ENCODE results near the gene FOXE1.

The FOXE1 gene

DNA sequence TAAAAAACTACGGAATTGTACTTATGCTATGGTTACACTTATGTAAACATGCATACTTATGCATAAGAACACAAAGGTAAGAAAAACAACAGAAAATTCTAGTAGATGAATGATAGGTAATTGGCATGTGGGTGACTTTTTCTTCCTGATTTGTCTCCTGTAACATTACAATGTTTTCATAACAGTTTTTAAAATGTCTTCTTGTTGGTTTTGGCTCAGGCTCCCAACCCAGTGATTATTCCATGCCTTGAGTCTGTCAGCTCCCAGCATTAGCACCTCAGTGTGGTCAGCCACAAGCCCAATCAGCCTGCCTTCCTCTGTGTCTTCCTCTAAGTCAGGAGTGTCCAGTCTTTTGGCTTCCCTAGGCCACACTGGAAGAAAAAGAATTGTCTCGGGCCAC, 7.9 kb upstream of the FOXE1 start (continued):
- TF ChIP-seq, protein P1, sequence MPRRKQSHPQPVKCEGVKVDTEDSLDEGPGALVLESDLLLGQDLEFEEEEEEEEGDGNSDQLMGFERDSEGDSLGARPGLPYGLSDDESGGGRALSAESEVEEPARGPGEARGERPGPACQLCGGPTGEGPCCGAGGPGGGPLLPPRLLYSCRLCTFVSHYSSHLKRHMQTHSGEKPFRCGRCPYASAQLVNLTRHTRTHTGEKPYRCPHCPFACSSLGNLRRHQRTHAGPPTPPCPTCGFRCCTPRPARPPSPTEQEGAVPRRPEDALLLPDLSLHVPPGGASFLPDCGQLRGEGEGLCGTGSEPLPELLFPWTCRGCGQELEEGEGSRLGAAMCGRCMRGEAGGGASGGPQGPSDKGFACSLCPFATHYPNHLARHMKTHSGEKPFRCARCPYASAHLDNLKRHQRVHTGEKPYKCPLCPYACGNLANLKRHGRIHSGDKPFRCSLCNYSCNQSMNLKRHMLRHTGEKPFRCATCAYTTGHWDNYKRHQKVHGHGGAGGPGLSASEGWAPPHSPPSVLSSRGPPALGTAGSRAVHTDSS (tag by site-specific recombination; IDR thresholded peaks at IDR 0.05): peak; percentile 80
- TF ChIP-seq ZBTB44 (tag by site-specific recombination; IDR thresholded peaks at IDR 0.05): no peak
- TF ChIP-seq ZBTB1 (tag by site-specific recombination; IDR thresholded peaks at IDR 0.05): no peak
- TF ChIP-seq ZNF133 (tag by site-specific recombination; IDR thresholded peaks at IDR 0.05): no peak
- TF ChIP-seq ATF2 (tag by site-specific recombination; IDR thresholded peaks at IDR 0.05; ENCODE audit: low read depth): no peak
- peak; percentile 54 for TF ChIP-seq ZNF366 (tag by site-specific recombination; conservative IDR thresholded peaks at IDR 0.05)
- no peak for TF ChIP-seq ZBTB7A (tag by site-specific recombination; IDR thresholded peaks at IDR 0.05; ENCODE audit: low read depth)

- no peaks in the 10 kb centered on the region for H3K36me3 ChIP-seq (ENCODE audit: control insufficient read depth in 2 of 2, insufficient read depth in 1 of 2, low read length in 2 of 2)
- no peak overlapping the region for H3K4me3 ChIP-seq (ENCODE audit: low read depth, low read length)
- H3K9me3 ChIP-seq (ENCODE audit: control insufficient read depth, insufficient read depth, low read depth, low read length): no peaks in the 10 kb centered on the region
- POLR2A ChIA-PET: no interaction called here
- CTCF ChIA-PET: interaction anchor here (0.6 to 2.0 kb wide), 7 partner anchors 16 to 378 kb away, joined by 3 to 7 read pairs (median 4); no protein-coding TSS in a partner anchor
- no peak overlapping the region for H3K27ac ChIP-seq (ENCODE audit: extremely low read depth, low read depth, low read length)
- peaks cover 7% of the 10 kb centered on the region; the same call in 1 of the 2 replicates for H3K4me1 ChIP-seq (ENCODE audit: control insufficient read depth, insufficient read depth, low read length)
- TF ChIP-seq GLIS1 (tag by site-specific recombination; IDR thresholded peaks at IDR 0.05) (no peak), ZNF785 (tag by site-specific recombination; IDR thresholded peaks at IDR 0.05) (no peak), KLF10 (tag by site-specific recombination; IDR thresholded peaks at IDR 0.05) (no peak), MEIS1 (CRISPR knock-in tag; IDR thresholded peaks at IDR 0.05; ENCODE audit: borderline replicate concordance) (no peak), ELK4 (IDR thresholded peaks at IDR 0.05; ENCODE audit: borderline replicate concordance, low read depth, low read length) (no peak), KLF17 (tag by site-specific recombination; IDR thresholded peaks at IDR 0.05) (no peak), ZFHX2 (tag by site-specific recombination; conservative IDR thresholded peaks at IDR 0.05) (no peak), SETDB1 (IDR thresholded peaks at IDR 0.05; ENCODE audit: insufficient read length, low read length) (no peak), YY1 (tag by site-specific recombination; IDR thresholded peaks at IDR 0.05) (no peak), PATZ1 (tag by site-specific recombination; IDR thresholded peaks at IDR 0.05) (no peak), ZNF830 (tag by site-specific recombination; IDR thresholded peaks at IDR 0.05; ENCODE audit: low read depth) (no peak), ZNF184 (tag by site-specific recombination; IDR thresholded peaks at IDR 0.05) (no peak), ZNF48 (tag by site-specific recombination; IDR thresholded peaks at IDR 0.05) (no peak), ZNF530 (tag by site-specific recombination; IDR thresholded peaks at IDR 0.05; ENCODE audit: low read depth) (no peak), KLF8 (tag by site-specific recombination; IDR thresholded peaks at IDR 0.05) (no peak)
- TF ChIP-seq, protein P2, sequence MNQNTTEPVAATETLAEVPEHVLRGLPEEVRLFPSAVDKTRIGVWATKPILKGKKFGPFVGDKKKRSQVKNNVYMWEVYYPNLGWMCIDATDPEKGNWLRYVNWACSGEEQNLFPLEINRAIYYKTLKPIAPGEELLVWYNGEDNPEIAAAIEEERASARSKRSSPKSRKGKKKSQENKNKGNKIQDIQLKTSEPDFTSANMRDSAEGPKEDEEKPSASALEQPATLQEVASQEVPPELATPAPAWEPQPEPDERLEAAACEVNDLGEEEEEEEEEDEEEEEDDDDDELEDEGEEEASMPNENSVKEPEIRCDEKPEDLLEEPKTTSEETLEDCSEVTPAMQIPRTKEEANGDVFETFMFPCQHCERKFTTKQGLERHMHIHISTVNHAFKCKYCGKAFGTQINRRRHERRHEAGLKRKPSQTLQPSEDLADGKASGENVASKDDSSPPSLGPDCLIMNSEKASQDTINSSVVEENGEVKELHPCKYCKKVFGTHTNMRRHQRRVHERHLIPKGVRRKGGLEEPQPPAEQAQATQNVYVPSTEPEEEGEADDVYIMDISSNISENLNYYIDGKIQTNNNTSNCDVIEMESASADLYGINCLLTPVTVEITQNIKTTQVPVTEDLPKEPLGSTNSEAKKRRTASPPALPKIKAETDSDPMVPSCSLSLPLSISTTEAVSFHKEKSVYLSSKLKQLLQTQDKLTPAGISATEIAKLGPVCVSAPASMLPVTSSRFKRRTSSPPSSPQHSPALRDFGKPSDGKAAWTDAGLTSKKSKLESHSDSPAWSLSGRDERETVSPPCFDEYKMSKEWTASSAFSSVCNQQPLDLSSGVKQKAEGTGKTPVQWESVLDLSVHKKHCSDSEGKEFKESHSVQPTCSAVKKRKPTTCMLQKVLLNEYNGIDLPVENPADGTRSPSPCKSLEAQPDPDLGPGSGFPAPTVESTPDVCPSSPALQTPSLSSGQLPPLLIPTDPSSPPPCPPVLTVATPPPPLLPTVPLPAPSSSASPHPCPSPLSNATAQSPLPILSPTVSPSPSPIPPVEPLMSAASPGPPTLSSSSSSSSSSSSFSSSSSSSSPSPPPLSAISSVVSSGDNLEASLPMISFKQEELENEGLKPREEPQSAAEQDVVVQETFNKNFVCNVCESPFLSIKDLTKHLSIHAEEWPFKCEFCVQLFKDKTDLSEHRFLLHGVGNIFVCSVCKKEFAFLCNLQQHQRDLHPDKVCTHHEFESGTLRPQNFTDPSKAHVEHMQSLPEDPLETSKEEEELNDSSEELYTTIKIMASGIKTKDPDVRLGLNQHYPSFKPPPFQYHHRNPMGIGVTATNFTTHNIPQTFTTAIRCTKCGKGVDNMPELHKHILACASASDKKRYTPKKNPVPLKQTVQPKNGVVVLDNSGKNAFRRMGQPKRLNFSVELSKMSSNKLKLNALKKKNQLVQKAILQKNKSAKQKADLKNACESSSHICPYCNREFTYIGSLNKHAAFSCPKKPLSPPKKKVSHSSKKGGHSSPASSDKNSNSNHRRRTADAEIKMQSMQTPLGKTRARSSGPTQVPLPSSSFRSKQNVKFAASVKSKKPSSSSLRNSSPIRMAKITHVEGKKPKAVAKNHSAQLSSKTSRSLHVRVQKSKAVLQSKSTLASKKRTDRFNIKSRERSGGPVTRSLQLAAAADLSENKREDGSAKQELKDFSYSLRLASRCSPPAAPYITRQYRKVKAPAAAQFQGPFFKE (tag by site-specific recombination; IDR thresholded peaks at IDR 0.05; ENCODE audit: borderline replicate concordance): no peak
These were observed 7.3 kb upstream of the FOXE1 start for GRCh38 chr9:97845763-97846162.

All from HEK293 (cell line).